H1 (cell line): ENCODE measurements around the gene LEPR. TPM values are rescaled to one million over a fixed set of nuclear protein-coding genes. Genes with fewer than 3 reads are reported as not detected.

Source experiments
- CTCF ChIA-PET: fragments of 300-600 bp; sonication (Branson Sonifier 250); formaldehyde crosslinking; loops from one replicate; lab custom pipeline; 2021; ENCODE audit not compliant: partially characterized antibody; lab: Charles Lee
- POLR2A ChIA-PET: fragments of 300-600 bp; sonication (Branson Sonifier 250); formaldehyde crosslinking; loops from one replicate; lab custom pipeline; 2021; ENCODE audit warnings: inconsistent platforms; ENCODE audit not compliant: partially characterized antibody; lab: Charles Lee
- DNase-seq, 2 experiments: peaks; one replicate each; pipeline versions ENCODE4 v3.0.0 to v3.0.0-alpha.2; 2010 to 2022; ENCODE audit warnings: low spot score in 2 of 2, low read depth in 1 of 2, mixed read lengths in 1 of 2
- FAIRE-seq: peaks from 2 replicates; lab custom pipeline; 2011; peaks lifted over from hg19 to GRCh38; lab: Jason Lieb, UNC
- H2AFZ ChIP-seq: 2 replicates; pipeline ENCODE4 v1.8.1; 2012; ENCODE audit warnings: low read length, inconsistent platforms
- H2AK5ac ChIP-seq: 2 replicates; pipeline ENCODE4 v1.6.1; 2013; ENCODE audit warnings: low read depth, low read length
- H2BK120ac ChIP-seq: replicated peaks from 2 replicates; pipeline ENCODE3; 2013; ENCODE audit warnings: low read depth, low read length, inconsistent platforms
- H2BK12ac ChIP-seq: 2 replicates; pipeline ENCODE4 v1.6.1; 2013; ENCODE audit warnings: low read depth, low read length
- H2BK15ac ChIP-seq: 2 replicates; pipeline ENCODE4 v1.6.1; 2013; ENCODE audit warnings: low read length
- H2BK20ac ChIP-seq: 2 replicates; pipeline ENCODE4 v1.6.1; 2013; ENCODE audit warnings: low read length
- H2BK5ac ChIP-seq: 2 replicates; pipeline ENCODE4 v1.6.1; 2013; ENCODE audit warnings: low read depth, low read length
- H3K14ac ChIP-seq: 2 replicates; pipeline ENCODE4 v1.6.1; 2013; ENCODE audit warnings: inconsistent platforms; ENCODE audit not compliant: insufficient read length
- H3K18ac ChIP-seq: 2 replicates; pipeline ENCODE4 v1.6.1; 2013; ENCODE audit warnings: low read length; ENCODE audit errors: extremely low read depth
- H3K23ac ChIP-seq: 2 replicates; pipeline ENCODE4 v1.6.1; 2013; ENCODE audit warnings: inconsistent platforms; ENCODE audit not compliant: insufficient read length
- H3K23me2 ChIP-seq: 2 replicates; pipeline ENCODE4 v1.6.1; 2013; ENCODE audit warnings: low read depth, low read length
- H3K27ac ChIP-seq: 2 replicates; pipeline ENCODE4 v1.6.1; 2011; ENCODE audit warnings: low read depth, low read length, inconsistent platforms
- H3K27me3 ChIP-seq, 4 experiments: replicated peaks in 1 of 4; 1 replicate in 1 of 4; 2 replicates in 3 of 4; pipeline versions ENCODE4 v1.6.1 to v1.8.1; 2011 to 2013; ENCODE audit warnings: low read length in 3 of 4, mild to moderate bottlenecking in 3 of 4, inconsistent platforms in 2 of 4, mixed read lengths in 2 of 4, moderate library complexity in 1 of 4; ENCODE audit not compliant: control insufficient read depth in 3 of 4, insufficient read depth in 3 of 4; ENCODE audit errors: extremely low read depth in 1 of 4
- H3K36me3 ChIP-seq, 4 experiments: 2 replicates each; pipeline versions ENCODE4 v1.6.1 to v1.8.1; 2011 to 2013; ENCODE audit warnings: mild to moderate bottlenecking in 4 of 4, low read length in 3 of 4, moderate library complexity in 2 of 4, control low read depth in 1 of 4, inconsistent platforms in 1 of 4; ENCODE audit not compliant: insufficient read depth in 4 of 4, control insufficient read depth in 2 of 4
- H3K4ac ChIP-seq: replicated peaks from 2 replicates; pipeline ENCODE3; 2013; ENCODE audit warnings: low read length, low read depth, mixed read lengths, inconsistent platforms; ENCODE audit not compliant: insufficient read length
- H3K4me1 ChIP-seq, 4 experiments: replicated peaks in 1 of 4; 1 replicate in 1 of 4; 2 replicates in 3 of 4; pipeline versions ENCODE4 v1.6.1 to v1.8.1; 2011 to 2013; ENCODE audit warnings: low read length in 3 of 4, inconsistent platforms in 2 of 4, mixed read lengths in 1 of 4; ENCODE audit not compliant: insufficient read depth in 4 of 4, control insufficient read depth in 3 of 4
- H3K4me2 ChIP-seq, 2 experiments: 2 replicates each; pipeline versions ENCODE4 v1.6.1 to v1.8.1; 2011 to 2013; ENCODE audit warnings: low read depth in 2 of 2, low read length in 2 of 2, control low read depth in 1 of 2, inconsistent platforms in 1 of 2, mild to moderate bottlenecking in 1 of 2; ENCODE audit not compliant: insufficient read depth in 1 of 2
- H3K4me3 ChIP-seq, 4 experiments: fragments of 200-600, 300-600 bp in 1 of 4; sonication (generic), shearing (Covaris generic), sonication (Bioruptor Twin) in 1 of 4; 2 replicates each; pipeline versions ENCODE4 v1.5.1 to v1.8.1; 2011 to 2016; ENCODE audit warnings: low read length in 4 of 4, low read depth in 3 of 4, control low read depth in 2 of 4, inconsistent platforms in 2 of 4, mild to moderate bottlenecking in 2 of 4, mixed read lengths in 1 of 4, moderate library complexity in 1 of 4; ENCODE audit not compliant: insufficient read depth in 2 of 4; ENCODE audit errors: extremely low read depth in 1 of 4
- H3K56ac ChIP-seq: replicated peaks from 2 replicates; pipeline ENCODE3; 2013; ENCODE audit warnings: low read depth, mild to moderate bottlenecking, mixed read lengths, low read length, inconsistent platforms; ENCODE audit not compliant: insufficient read length
- H3K79me1 ChIP-seq: 2 replicates; pipeline ENCODE4 v1.6.1; 2013; ENCODE audit warnings: low read depth, low read length, control low read depth
- H3K79me2 ChIP-seq, 2 experiments: 2 replicates each; pipeline versions ENCODE4 v1.6.1 to v1.8.1; 2012 to 2013; ENCODE audit warnings: low read length in 2 of 2, mild to moderate bottlenecking in 2 of 2, inconsistent platforms in 1 of 2; ENCODE audit not compliant: insufficient read depth in 2 of 2, control insufficient read depth in 1 of 2
- H3K9ac ChIP-seq, 4 experiments: replicated peaks in 1 of 4; 1 replicate in 1 of 4; 2 replicates in 3 of 4; pipeline versions ENCODE4 v1.6.1 to v1.8.1; 2011 to 2013; ENCODE audit warnings: low read depth in 3 of 4, low read length in 3 of 4, control low read depth in 2 of 4, mild to moderate bottlenecking in 2 of 4, moderate library complexity in 2 of 4, inconsistent platforms in 1 of 4; ENCODE audit errors: extremely low read depth in 1 of 4
- H3K9me3 ChIP-seq, 2 experiments: 2 replicates each; pipeline versions ENCODE4 v1.6.1 to v1.8.1; 2012 to 2013; ENCODE audit warnings: mild to moderate bottlenecking in 2 of 2, moderate library complexity in 2 of 2, control low read depth in 1 of 2, inconsistent platforms in 1 of 2, low read depth in 1 of 2, low read length in 1 of 2, mixed read lengths in 1 of 2; ENCODE audit not compliant: insufficient read depth in 2 of 2
- H4K20me1 ChIP-seq, 2 experiments: replicated peaks in 1 of 2; 2 replicates each; pipeline versions ENCODE3 to v1.8.1; 2011 to 2013; ENCODE audit warnings: inconsistent platforms in 2 of 2, low read length in 2 of 2, mild to moderate bottlenecking in 1 of 2; ENCODE audit not compliant: insufficient read depth in 2 of 2, control insufficient read depth in 1 of 2
- H4K5ac ChIP-seq: 2 replicates; pipeline ENCODE4 v1.6.1; 2013; ENCODE audit warnings: low read length, low read depth, mixed read lengths, inconsistent platforms; ENCODE audit not compliant: insufficient read length
- H4K8ac ChIP-seq: 2 replicates; pipeline ENCODE4 v1.8.0; 2013; ENCODE audit warnings: mild to moderate bottlenecking, moderate library complexity, low read length, inconsistent platforms; ENCODE audit not compliant: insufficient read depth; ENCODE audit errors: extremely low read depth
- H4K91ac ChIP-seq: replicated peaks from 2 replicates; pipeline ENCODE3; 2013; ENCODE audit warnings: low read length, mixed read lengths, inconsistent platforms; ENCODE audit not compliant: insufficient read length
- CBX5 ChIP-seq: fragments of 300-800, 300-1000 bp; sonication (generic); IDR thresholded peaks from 2 replicates; pipeline ENCODE4 v1.7.1; 2016; ENCODE audit warnings: antibody characterized with exemption, low read length, low read depth
- CEBPB ChIP-seq: IDR thresholded peaks from 2 replicates; pipeline ENCODE4 v1.6.1; 2012; ENCODE audit warnings: low read depth, low read length
- CHD1 ChIP-seq: IDR thresholded peaks from 2 replicates; pipeline ENCODE4 v1.6.1; 2012; ENCODE audit warnings: low read depth, low read length, improper control_type of control experiment
- CTBP2 ChIP-seq: IDR thresholded peaks from 2 replicates; pipeline ENCODE4 v1.7.0; 2011; ENCODE audit warnings: borderline replicate concordance, mild to moderate bottlenecking, moderate library complexity, mixed read lengths, low read length; ENCODE audit not compliant: insufficient read depth, insufficient read length
- JUN ChIP-seq: IDR thresholded peaks from 2 replicates; pipeline ENCODE4 v1.6.1; 2011; ENCODE audit warnings: low read depth, mild to moderate bottlenecking, improper control_type of control experiment, low read length
- JUND ChIP-seq: IDR thresholded peaks from 2 replicates; pipeline ENCODE4 v1.6.1; 2011; ENCODE audit warnings: mild to moderate bottlenecking, improper control_type of control experiment, low read length
- MAFK ChIP-seq: IDR thresholded peaks from 2 replicates; pipeline ENCODE4 v1.6.1; 2012; ENCODE audit warnings: low read depth, mild to moderate bottlenecking, improper control_type of control experiment, low read length
- NANOG ChIP-seq: IDR thresholded peaks from 2 replicates; pipeline ENCODE4 v1.6.1; 2011; ENCODE audit warnings: low read length, low read depth, mild to moderate bottlenecking, inconsistent platforms; ENCODE audit not compliant: insufficient read depth, poor library complexity, severe bottlenecking
- RAD21 ChIP-seq, 2 experiments: IDR thresholded peaks in 1 of 2; conservative IDR thresholded peaks in 1 of 2; 2 replicates each; pipeline ENCODE4 v1.6.1; 2011; ENCODE audit warnings: low read depth in 2 of 2, low read length in 2 of 2, improper control_type of control experiment in 1 of 2, inconsistent platforms in 1 of 2, mild to moderate bottlenecking in 1 of 2, moderate library complexity in 1 of 2
- RBBP5 ChIP-seq: IDR thresholded peaks from 2 replicates; pipeline ENCODE4 v1.7.1; 2012; ENCODE audit warnings: low read depth, mild to moderate bottlenecking, inconsistent platforms, low read length, moderate library complexity, borderline replicate concordance
- RFX5 ChIP-seq: IDR thresholded peaks from 2 replicates; pipeline ENCODE4 v1.6.1; 2011; ENCODE audit warnings: low read depth, low read length, improper control_type of control experiment, borderline replicate concordance
- ZNF274 ChIP-seq: IDR thresholded peaks from 2 replicates; pipeline ENCODE4 v1.7.0; 2012; ENCODE audit warnings: low read length, borderline replicate concordance; ENCODE audit errors: extremely low read depth
- WGBS, 2 experiments: shearing (Covaris generic) in 1 of 2; methylation state at CpG; one replicate each; pipeline versions ENCODE4 v1.1.6 to v1.1.7; 2013 to 2015; ENCODE audit warnings: low lambda C conversion rate in 2 of 2, mixed read lengths in 2 of 2, inconsistent platforms in 1 of 2, low coverage in 1 of 2, missing lambda C conversion rate in 1 of 2; ENCODE audit not compliant: insufficient replicate concordance in 2 of 2, insufficient coverage in 1 of 2, insufficient read length in 1 of 2; ENCODE audit errors: extremely low coverage in 1 of 2, missing lambda C conversion rate in 1 of 2; 5-methylcytosine and 5-hydroxymethylcytosine counted together
- polyA plus RNA-seq, 7 experiments: library from polyadenylated mRNA; depleted of rRNA in 3 of 7; stranded (reverse) in 5 of 7; unstranded in 2 of 7; fragments of >200 nt in 5 of 7; fragments of 200-250 nt in 2 of 7; gene quantifications; 1 replicate in 5 of 7; 2 replicates in 1 of 7; 4 replicates in 1 of 7; pipeline versions ENCODE4 v1.2.1 to v1.2.3, GENCODE V29; 2011 to 2013; ENCODE audit warnings: missing spikeins in 2 of 7, mixed read lengths in 2 of 7
- total RNA-seq: library from RNA; stranded (reverse); fragmentation: NEBNext Ultra II Directional; extraction: Animal tissue kit (Norgen Biotek cat#: 25700); gene quantifications from 2 replicates; pipeline ENCODE4 v1.2.1, GENCODE V29; 2021
- TF ChIP-seq, protein P1 (sequence below): IDR thresholded peaks from 2 replicates; pipeline ENCODE4 v1.6.1; 2012; ENCODE audit warnings: inconsistent platforms

Gene LEPR
- total and polyA plus RNA-seq, 2 of the 8 experiments (the other 6 are each of a cell fraction or from before 2014, with no cell fraction given): 1.3 to 3.9 TPM

DNA sequence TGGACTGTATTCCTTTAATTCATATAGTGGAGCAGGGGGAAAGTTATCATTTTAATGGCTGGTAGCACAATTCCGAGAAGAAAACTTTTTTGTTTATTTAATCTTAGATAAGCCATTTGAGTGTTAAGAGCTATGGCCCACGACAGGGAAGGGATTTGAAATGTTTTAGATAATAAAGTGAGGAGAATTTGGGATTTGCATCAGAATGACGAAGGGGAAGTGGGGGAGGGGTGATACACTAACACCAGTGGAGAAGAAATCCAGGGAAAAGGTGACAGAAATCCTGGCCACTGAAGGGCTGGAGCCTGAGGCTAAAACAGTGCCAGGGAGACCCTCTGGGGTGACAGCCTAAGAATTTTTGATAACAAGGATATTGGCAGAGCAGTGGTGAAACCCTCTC, 21.0 kb downstream of the LEPR start:
- POLR2A ChIA-PET: interaction anchor here (0.7 to 1.5 kb wide), 2 partner anchors 8 to 9 kb away, joined by 3 to 5 read pairs; no protein-coding TSS in a partner anchor
- Histone ChIP-seq H4K91ac (no peak overlapping the region), H2AK5ac (no peak overlapping the region), H3K27me3 (no peaks in the 10 kb centered on the region; a peak in 1 of 7 replicates), H3K27ac (no peak overlapping the region), H3K36me3 (no peaks in the 10 kb centered on the region; a peak in 1 of 8 replicates), H3K4me2 (no peak overlapping the region), H3K56ac (no peak overlapping the region), H2BK12ac (no peak overlapping the region; the same call in 1 of the 2 replicates), H3K4me3 (no peak overlapping the region), H3K23ac (no peak overlapping the region), H3K14ac (no peak overlapping the region), H4K20me1 (no peaks in the 10 kb centered on the region), H2BK5ac (no peak overlapping the region), H2BK20ac (no peak overlapping the region), H3K9ac (no peak overlapping the region), H2BK15ac (no peak overlapping the region), H2BK120ac (no peak overlapping the region), H2AFZ (no peak overlapping the region), H3K79me2 (no peaks in the 10 kb centered on the region), H4K5ac (no peak overlapping the region), H3K79me1 (no peaks in the 10 kb centered on the region), H3K4ac (no peak overlapping the region), H3K4me1 (peaks cover 0 to 11% (median 7%) of the 10 kb centered on the region in 4 experiments; a peak in 5 of 7 replicates), H3K9me3 (peaks cover 0 to 9% of the 10 kb centered on the region in 2 experiments; a peak in 1 of 4 replicates), H3K18ac (no peak overlapping the region), H3K23me2 (peaks cover 1% of the 10 kb centered on the region; the same call in 1 of the 2 replicates), H4K8ac (no peak overlapping the region)
- FAIRE-seq: no peak
- WGBS, 2 experiments: 81 to 100% methylated on average over 1 to 3 of the region's 3 CpGs
- CTCF ChIA-PET: interaction anchor here (0.9 to 5.0 kb wide), 7 partner anchors 8 to 246 kb away, joined by 3 to 27 read pairs (median 6); no protein-coding TSS in a partner anchor
- no peak for DNase-seq
- TF ChIP-seq CHD1 (no peak), MAFK (no peak), CEBPB (no peak), RFX5 (no peak), JUN (no peak), CBX5 (no peak), RAD21 (IDR thresholded peaks at IDR 0.05 in 1 of 2, conservative IDR thresholded peaks at IDR 0.05 in 1 of 2; ENCODE audit: low read depth in 2 of 2, low read length in 2 of 2) (no peak), ZNF274 (no peak), JUND (no peak), RBBP5 (no peak), NANOG (no peak), CTBP2 (no peak)
- TF ChIP-seq, protein P1, sequence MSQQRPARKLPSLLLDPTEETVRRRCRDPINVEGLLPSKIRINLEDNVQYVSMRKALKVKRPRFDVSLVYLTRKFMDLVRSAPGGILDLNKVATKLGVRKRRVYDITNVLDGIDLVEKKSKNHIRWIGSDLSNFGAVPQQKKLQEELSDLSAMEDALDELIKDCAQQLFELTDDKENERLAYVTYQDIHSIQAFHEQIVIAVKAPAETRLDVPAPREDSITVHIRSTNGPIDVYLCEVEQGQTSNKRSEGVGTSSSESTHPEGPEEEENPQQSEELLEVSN: no peak
